Neural progenitor cell (in vitro differentiated cells): ENCODE results near the gene ALKAL2. TPM values are rescaled to one million over a fixed set of nuclear protein-coding genes. Genes with fewer than 3 reads are reported as not detected.
A peak's percentile ranks its signal among the peaks of the same experiment; 100 is the strongest.

ENCODE experiments used
- DNase-seq: peaks from one replicate; pipeline ENCODE4 v3.0.0-alpha.2; 2016; ENCODE audit warnings: low spot score
- H2AFZ ChIP-seq: fragments of 200-600 bp; sonication (generic); replicated peaks from 2 replicates; pipeline ENCODE4 v1.6.1; 2016; ENCODE audit warnings: antibody characterized with exemption
- H3F3A ChIP-seq: fragments of 200-600 bp; sonication (generic); 2 replicates; pipeline ENCODE4 v1.6.1; 2016; ENCODE audit warnings: antibody characterized with exemption, low read depth
- H3K27ac ChIP-seq: fragments of 200-600 bp; sonication (generic); 2 replicates; pipeline ENCODE4 v1.5.1; 2016; ENCODE audit warnings: mild to moderate bottlenecking
- H3K27me3 ChIP-seq: fragments of 200-600 bp; sonication (generic); 2 replicates; pipeline ENCODE4 v1.6.1; 2016; ENCODE audit warnings: mild to moderate bottlenecking, moderate library complexity
- H3K36me3 ChIP-seq: fragments of 200-600 bp; sonication (generic); 2 replicates; pipeline ENCODE4 v1.5.1; 2016
- H3K4me1 ChIP-seq: fragments of 200-600 bp; sonication (generic); 2 replicates; pipeline ENCODE4 v1.6.1; 2016; ENCODE audit warnings: mixed run types
- H3K4me2 ChIP-seq: fragments of 200-600 bp; sonication (generic); 2 replicates; pipeline ENCODE4 v1.6.1; 2016
- H3K4me3 ChIP-seq: fragments of 200-600 bp; sonication (generic); 2 replicates; pipeline ENCODE4 v1.5.1; 2016
- H3K79me2 ChIP-seq: fragments of 200-600 bp; sonication (generic); 2 replicates; pipeline ENCODE4 v1.6.1; 2016; ENCODE audit warnings: low read depth
- H3K9ac ChIP-seq: fragments of 200-600 bp; sonication (generic); 2 replicates; pipeline ENCODE4 v1.6.1; 2016
- H3K9me3 ChIP-seq: fragments of 200-600 bp; sonication (generic); 2 replicates; pipeline ENCODE4 v1.5.1; 2016; ENCODE audit warnings: low read depth
- H4K20me1 ChIP-seq: fragments of 200-600 bp; sonication (generic); 2 replicates; pipeline ENCODE4 v1.6.1; 2016; ENCODE audit warnings: low read depth
- H3K27ac Mint-ChIP-seq: 3 replicates; pipeline ENCODE4 v1.8.0; 2021; ENCODE audit warnings: mixed read lengths
- H3K27me3 Mint-ChIP-seq: 2 replicates; pipeline ENCODE4 v1.8.0; 2022; ENCODE audit warnings: low read depth, mild to moderate bottlenecking, inconsistent platforms, moderate library complexity, mixed read lengths; ENCODE audit not compliant: insufficient read depth
- H3K36me3 Mint-ChIP-seq: 3 replicates; pipeline ENCODE4 v1.8.0; 2021; ENCODE audit warnings: mixed read lengths
- H3K4me1 Mint-ChIP-seq: 3 replicates; pipeline ENCODE4 v1.8.0; 2021; ENCODE audit warnings: mixed read lengths
- H3K4me3 Mint-ChIP-seq: 3 replicates; pipeline ENCODE4 v1.8.0; 2021; ENCODE audit warnings: mild to moderate bottlenecking, moderate library complexity, mixed read lengths
- H3K9me3 Mint-ChIP-seq: 3 replicates; pipeline ENCODE4 v1.8.0; 2020; ENCODE audit warnings: mixed read lengths
- CTCF ChIP-seq: fragments of 200-600 bp; sonication (generic); IDR thresholded peaks from 2 replicates; pipeline ENCODE4 v1.5.1; 2017; ENCODE audit warnings: antibody characterized with exemption, mild to moderate bottlenecking
- EZH2 ChIP-seq: fragments of 200-600 bp; sonication (generic); IDR thresholded peaks from 2 replicates; pipeline ENCODE4 v1.6.1; 2017; ENCODE audit warnings: antibody characterized with exemption, mild to moderate bottlenecking, moderate library complexity
- EZH2phosphoT487 ChIP-seq: fragments of 200-600 bp; sonication (generic); IDR thresholded peaks from 2 replicates; pipeline ENCODE4 v1.6.1; 2017; ENCODE audit warnings: antibody characterized with exemption
- total RNA-seq: library from RNA; depleted of rRNA; stranded (reverse); fragments of >200 nt; gene quantifications from 2 replicates; pipeline ENCODE4 v1.2.3, GENCODE V29; 2015; ENCODE audit warnings: low replicate concordance

The ALKAL2 gene
- total RNA-seq, 1 donor from 2014 or later: not detected

DNA sequence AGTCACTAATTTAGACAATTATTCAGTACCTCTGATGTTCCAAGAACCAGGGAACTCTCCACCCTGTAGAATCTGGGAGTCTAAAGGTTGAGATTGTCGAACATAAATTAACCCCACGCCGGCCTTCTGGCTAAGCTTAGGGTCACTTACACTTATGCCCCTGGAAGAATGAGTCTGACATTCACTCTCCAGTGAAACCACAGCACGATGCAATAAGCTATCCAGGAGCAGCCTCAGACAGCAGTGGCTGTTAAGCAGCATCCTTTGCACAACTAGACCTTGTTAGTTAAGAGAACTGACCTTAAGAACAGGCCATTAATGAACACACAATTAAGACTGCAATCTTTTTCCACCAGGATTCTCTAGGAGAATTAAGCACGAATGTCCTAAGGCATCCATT, 49.0 kb downstream of the ALKAL2 start:
- H3K36me3 Mint-ChIP-seq: peaks cover 35% of the 10 kb centered on the region
- no peak overlapping the region for H3K4me3 ChIP-seq
- H4K20me1 ChIP-seq: no peaks in the 10 kb centered on the region
- H3K9ac ChIP-seq: no peak overlapping the region
- DNase-seq: no peak
- H2AFZ ChIP-seq: no peak overlapping the region
- peaks cover 6% of the 10 kb centered on the region for H3K27me3 Mint-ChIP-seq
- H3K9me3 Mint-ChIP-seq: peaks cover 2% of the 10 kb centered on the region
- H3K36me3 ChIP-seq: no peaks in the 10 kb centered on the region
- TF ChIP-seq EZH2phosphoT487 (no peak), CTCF (no peak), EZH2 (no peak)
- H3K79me2 ChIP-seq: no peaks in the 10 kb centered on the region
- H3K27me3 ChIP-seq: no peaks in the 10 kb centered on the region
- no peak overlapping the region for H3K4me3 Mint-ChIP-seq
- H3F3A ChIP-seq: no peaks in the 10 kb centered on the region
- H3K4me1 ChIP-seq: peaks cover 5% of the 10 kb centered on the region
- H3K4me2 ChIP-seq: no peak overlapping the region
- no peak overlapping the region for H3K27ac Mint-ChIP-seq
- no peak overlapping the region for H3K27ac ChIP-seq
- H3K4me1 Mint-ChIP-seq: peaks cover 9% of the 10 kb centered on the region
- H3K9me3 ChIP-seq: no peaks in the 10 kb centered on the region

- peaks cover 32% of the 10 kb centered on the region for H3K36me3 Mint-ChIP-seq
- Histone ChIP-seq H3K9ac (no peak overlapping the region), H3K27ac (no peak overlapping the region), H3K27me3 (no peaks in the 10 kb centered on the region), H3K36me3 (no peaks in the 10 kb centered on the region), H3K4me1 (peaks cover 5% of the 10 kb centered on the region), H3K4me2 (no peak overlapping the region), H3K79me2 (no peaks in the 10 kb centered on the region), H3K9me3 (no peaks in the 10 kb centered on the region), H4K20me1 (no peaks in the 10 kb centered on the region), H2AFZ (no peak overlapping the region), H3K4me3 (no peak overlapping the region), H3F3A (no peaks in the 10 kb centered on the region)
- H3K9me3 Mint-ChIP-seq: peaks cover 2% of the 10 kb centered on the region
- no peak overlapping the region for H3K4me3 Mint-ChIP-seq
- no peak for TF ChIP-seq CTCF
- TF ChIP-seq EZH2: no peak
- no peak for TF ChIP-seq EZH2phosphoT487
- H3K27ac Mint-ChIP-seq: no peak overlapping the region
- peaks cover 9% of the 10 kb centered on the region for H3K4me1 Mint-ChIP-seq
- H3K27me3 Mint-ChIP-seq: peaks cover 6% of the 10 kb centered on the region
- no peak for DNase-seq
Observed at GRCh38 chr2:238431-238830, 49.5 kb downstream of the ALKAL2 start.

GRCh38 chr2:237878-238277, 50.0 kb downstream of the ALKAL2 start:
- Histone ChIP-seq H3K9ac (no peak overlapping the region), H3K79me2 (no peaks in the 10 kb centered on the region), H3K27ac (no peak overlapping the region), H3K36me3 (no peaks in the 10 kb centered on the region), H3K4me2 (no peak overlapping the region), H4K20me1 (no peaks in the 10 kb centered on the region), H3K4me1 (peaks cover 5% of the 10 kb centered on the region), H2AFZ (no peak overlapping the region), H3K4me3 (no peak overlapping the region), H3F3A (no peaks in the 10 kb centered on the region), H3K27me3 (no peaks in the 10 kb centered on the region), H3K9me3 (no peaks in the 10 kb centered on the region)
- Mint-ChIP-seq H3K36me3 (peaks cover 26% of the 10 kb centered on the region), H3K4me1 (peaks cover 12% of the 10 kb centered on the region), H3K9me3 (peaks cover 2% of the 10 kb centered on the region), H3K4me3 (no peak overlapping the region), H3K27ac (no peak overlapping the region), H3K27me3 (peaks cover 6% of the 10 kb centered on the region)
- TF ChIP-seq CTCF (no peak), EZH2 (no peak)
- DNase-seq: peak; percentile 18
